IMR-90 (cell line): ENCODE results near the gene MYNN. TPM values are rescaled to one million over a fixed set of nuclear protein-coding genes. Genes with fewer than 3 reads are reported as not detected.

ENCODE experiments used
- ATAC-seq: fragments of 200-7000 bp; cut with Tn5 transposase; 2 replicates; pipeline ENCODE4 v1.9.1; 2020; ENCODE audit warnings: low read depth, mild to moderate bottlenecking, moderate library complexity
- BruUV-seq: library from RNA; stranded (reverse); fragments of 400-500 nt; replicated peaks from 2 replicates; lab custom pipeline; 2021; lab: Mats Ljungman, UMichigan
- CTCF ChIA-PET: fragments of 300-600 bp; formaldehyde crosslinking; extraction: SDS; loops from one replicate; lab custom pipeline; 2021; ENCODE audit warnings: antibody characterized with exemption; lab: Yijun Ruan, JAX
- POLR2A ChIA-PET: fragments of 300-600 bp; sonication (Branson Sonifier 250); formaldehyde crosslinking; loops from one replicate; lab custom pipeline; 2022; ENCODE audit warnings: antibody characterized with exemption; ENCODE audit not compliant: unreplicated experiment; lab: Charles Lee
- DNase-seq: peaks from one replicate; pipeline ENCODE4 v3.0.0; 2013
- H2AFZ ChIP-seq: replicated peaks from 2 replicates; pipeline ENCODE3; 2013; ENCODE audit warnings: low read length, mild to moderate bottlenecking; ENCODE audit not compliant: poor library complexity
- H2AK5ac ChIP-seq: 2 replicates; pipeline ENCODE4 v1.6.1; 2013; ENCODE audit warnings: low read depth, low read length, inconsistent platforms
- H2AK9ac ChIP-seq: replicated peaks from 2 replicates; pipeline ENCODE3; 2013; ENCODE audit warnings: mild to moderate bottlenecking, low read depth, low read length, moderate library complexity; ENCODE audit not compliant: poor library complexity
- H2BK120ac ChIP-seq: 2 replicates; pipeline ENCODE4 v1.6.1; 2013; ENCODE audit warnings: low read depth, low read length, inconsistent platforms
- H2BK15ac ChIP-seq: 3 replicates; pipeline ENCODE4 v1.6.1; 2013; ENCODE audit warnings: low read depth, low read length, inconsistent platforms
- H2BK20ac ChIP-seq: 2 replicates; pipeline ENCODE4 v1.6.1; 2013; ENCODE audit warnings: low read depth, mild to moderate bottlenecking, inconsistent platforms, low read length, moderate library complexity
- H2BK5ac ChIP-seq: 2 replicates; pipeline ENCODE4 v1.6.1; 2013; ENCODE audit warnings: mild to moderate bottlenecking, low read depth, low read length, inconsistent platforms; ENCODE audit not compliant: poor library complexity, severe bottlenecking
- H3K14ac ChIP-seq: replicated peaks from 2 replicates; pipeline ENCODE4 v1.6.1; 2013; ENCODE audit warnings: low read depth, low read length, inconsistent platforms
- H3K18ac ChIP-seq: 2 replicates; pipeline ENCODE4 v1.6.1; 2013; ENCODE audit warnings: low read depth, low read length, control low read depth
- H3K23ac ChIP-seq: 2 replicates; pipeline ENCODE4 v1.6.1; 2013; ENCODE audit warnings: low read depth, low read length, inconsistent platforms
- H3K27ac ChIP-seq: 2 replicates; pipeline ENCODE4 v1.5.1; 2013; ENCODE audit warnings: mild to moderate bottlenecking, control low read depth, low read length; ENCODE audit not compliant: insufficient read depth
- H3K27me3 ChIP-seq: 2 replicates; pipeline ENCODE4 v1.6.1; 2013; ENCODE audit warnings: low read length; ENCODE audit not compliant: control insufficient read depth, insufficient read depth
- H3K36me3 ChIP-seq: 2 replicates; pipeline ENCODE4 v1.6.1; 2013; ENCODE audit warnings: low read length, mixed read lengths; ENCODE audit not compliant: control insufficient read depth, insufficient read depth
- H3K4ac ChIP-seq: 2 replicates; pipeline ENCODE4 v1.6.1; 2013; ENCODE audit warnings: low read depth, low read length, inconsistent platforms
- H3K4me1 ChIP-seq: 2 replicates; pipeline ENCODE4 v1.6.1; 2013; ENCODE audit warnings: low read length, mixed read lengths; ENCODE audit not compliant: control insufficient read depth, insufficient read depth
- H3K4me2 ChIP-seq: 2 replicates; pipeline ENCODE4 v1.6.1; 2013; ENCODE audit warnings: low read depth, mild to moderate bottlenecking, control low read depth, low read length, moderate library complexity
- H3K4me3 ChIP-seq: 2 replicates; pipeline ENCODE4 v1.5.1; 2013; ENCODE audit warnings: low read depth, mild to moderate bottlenecking, control low read depth, low read length, moderate library complexity; ENCODE audit not compliant: insufficient read depth
- H3K56ac ChIP-seq: 2 replicates; pipeline ENCODE4 v1.6.1; 2013; ENCODE audit warnings: low read length, inconsistent platforms; ENCODE audit not compliant: insufficient read depth; ENCODE audit errors: extremely low read depth
- H3K79me1 ChIP-seq, 2 experiments: 2 replicates each; pipeline ENCODE4 v1.6.1; 2013; ENCODE audit warnings: low read length in 2 of 2, inconsistent platforms in 1 of 2, low read depth in 1 of 2
- H3K9ac ChIP-seq: 2 replicates; pipeline ENCODE4 v1.6.1; 2013; ENCODE audit warnings: low read depth, low read length, control low read depth
- H3K9me1 ChIP-seq: 2 replicates; pipeline ENCODE4 v1.6.1; 2013; ENCODE audit warnings: low read length, inconsistent platforms; ENCODE audit not compliant: insufficient read depth
- H3K9me3 ChIP-seq: 2 replicates; pipeline ENCODE4 v1.6.1; 2013; ENCODE audit warnings: low read length; ENCODE audit not compliant: control insufficient read depth, insufficient read depth
- H4K20me1 ChIP-seq: 2 replicates; pipeline ENCODE4 v1.6.1; 2013; ENCODE audit warnings: low read length, inconsistent platforms; ENCODE audit not compliant: insufficient read depth
- H4K5ac ChIP-seq: 2 replicates; pipeline ENCODE4 v1.6.1; 2013; ENCODE audit warnings: mild to moderate bottlenecking, low read depth, low read length, control low read depth
- H4K8ac ChIP-seq, 2 experiments: 2 replicates each; pipeline ENCODE4 v1.6.1; 2013; ENCODE audit warnings: low read depth in 2 of 2, low read length in 2 of 2, control low read depth in 1 of 2, inconsistent platforms in 1 of 2
- H4K91ac ChIP-seq: 2 replicates; pipeline ENCODE4 v1.6.1; 2013; ENCODE audit warnings: low read depth, low read length, inconsistent platforms; ENCODE audit not compliant: insufficient read depth
- BHLHE40 ChIP-seq: fragments of 150-350 bp; IDR thresholded peaks from 2 replicates; pipeline ENCODE4 v1.6.1; 2016; ENCODE audit warnings: mild to moderate bottlenecking, low read depth, low read length
- CEBPB ChIP-seq: IDR thresholded peaks from 2 replicates; pipeline ENCODE4 v1.6.1; 2012; ENCODE audit warnings: low read depth, low read length, improper control_type of control experiment
- CHD1 ChIP-seq: IDR thresholded peaks from 2 replicates; pipeline ENCODE4 v1.6.1; 2012; ENCODE audit warnings: low read depth, low read length, improper control_type of control experiment
- ELK1 ChIP-seq: fragments of 150-350 bp; IDR thresholded peaks from 2 replicates; pipeline ENCODE4 v1.6.1; 2016; ENCODE audit warnings: low read depth, mild to moderate bottlenecking, low read length, moderate library complexity, borderline replicate concordance
- FOS ChIP-seq: fragments of 150-350 bp; IDR thresholded peaks from 2 replicates; pipeline ENCODE4 v1.6.1; 2016; ENCODE audit warnings: low read depth, low read length
- MAFK ChIP-seq: IDR thresholded peaks from 2 replicates; pipeline ENCODE4 v1.6.1; 2012; ENCODE audit warnings: low read depth, low read length, improper control_type of control experiment
- MAZ ChIP-seq: IDR thresholded peaks from 2 replicates; pipeline ENCODE4 v1.6.1; 2012; ENCODE audit warnings: low read depth, mild to moderate bottlenecking, low read length, improper control_type of control experiment, moderate library complexity, borderline replicate concordance
- MXI1 ChIP-seq: IDR thresholded peaks from 2 replicates; pipeline ENCODE4 v1.6.1; 2012; ENCODE audit warnings: low read depth, mild to moderate bottlenecking, low read length, moderate library complexity, borderline replicate concordance
- NFE2L2 ChIP-seq: fragments of 150-350 bp; IDR thresholded peaks from 2 replicates; pipeline ENCODE4 v1.6.1; 2016; ENCODE audit warnings: low read depth, mild to moderate bottlenecking, low read length
- POLR2A ChIP-seq: IDR thresholded peaks from 2 replicates; pipeline ENCODE4 v1.6.1; 2012; ENCODE audit warnings: mild to moderate bottlenecking, low read depth, low read length
- RAD21 ChIP-seq: IDR thresholded peaks from 2 replicates; pipeline ENCODE4 v1.6.1; 2012; ENCODE audit warnings: low read length, improper control_type of control experiment
- RCOR1 ChIP-seq: IDR thresholded peaks from 2 replicates; pipeline ENCODE4 v1.6.1; 2012; ENCODE audit warnings: mild to moderate bottlenecking, low read length, improper control_type of control experiment; ENCODE audit not compliant: insufficient replicate concordance
- RFX5 ChIP-seq: IDR thresholded peaks from 2 replicates; pipeline ENCODE4 v1.8.0; 2012; ENCODE audit warnings: low read depth, mild to moderate bottlenecking, low read length, moderate library complexity
- SMC3 ChIP-seq: fragments of 150-350 bp; IDR thresholded peaks from 2 replicates; pipeline ENCODE4 v1.6.1; 2016; ENCODE audit warnings: low read depth, mild to moderate bottlenecking, antibody characterized with exemption, low read length, moderate library complexity
- USF2 ChIP-seq: fragments of 150-350 bp; IDR thresholded peaks from 2 replicates; pipeline ENCODE4 v1.6.1; 2017; ENCODE audit warnings: mild to moderate bottlenecking, antibody characterized with exemption, low read length, low read depth
- WGBS, 2 experiments: methylation state at CpG; one replicate each; pipeline versions ENCODE4 v1.1.5 to v1.1.7; 2013; ENCODE audit warnings: missing lambda C conversion rate in 2 of 2; ENCODE audit not compliant: insufficient read length in 1 of 2; ENCODE audit errors: extremely low coverage in 2 of 2; 5-methylcytosine and 5-hydroxymethylcytosine counted together
- dilution Hi-C: fragments of 300-500 bp; cut with HindIII; formaldehyde crosslinking; loops from one replicate; pipeline ENCODE4 v1.14.3; 2018; ENCODE audit warnings: low sequenced_read_pairs; ENCODE audit not compliant: unreplicated experiment
- in situ Hi-C: fragments of 300-500 bp; cut with MboI; formaldehyde crosslinking; loops from 3 replicates; pipeline ENCODE4 v1.14.3; 2019; ENCODE audit warnings: low sequenced_read_pairs, inconsistent platforms, mixed read lengths
- intact Hi-C: fragments of 100-400 bp; cut with micrococcal nuclease; formaldehyde crosslinking; loops from 2 replicates; pipeline ENCODE4 v1.10.0; 2022
- polyA plus RNA-seq, 3 experiments: library from polyadenylated mRNA; depleted of rRNA; stranded (reverse); fragments of >200 nt; gene quantifications; 2 replicates each; pipeline ENCODE4 v1.2.3, GENCODE V29; 2012; ENCODE audit warnings: low replicate concordance in 1 of 3
- total RNA-seq: library from RNA; depleted of rRNA; stranded (reverse); fragments of >200 nt; gene quantifications from 2 replicates; pipeline ENCODE4 v1.2.3, GENCODE V29; 2012

Gene MYNN
- total and polyA plus RNA-seq, 2 of the 4 experiments (the other 2 are of a cell fraction): 11.8 to 26.9 TPM

- Histone ChIP-seq H3K27ac (no peak overlapping the region), H3K79me1 (no peaks in the 10 kb centered on the region), H2BK5ac (no peak overlapping the region), H2BK20ac (no peak overlapping the region), H3K18ac (no peak overlapping the region), H3K9me3 (no peaks in the 10 kb centered on the region), H3K36me3 (no peaks in the 10 kb centered on the region), H2AK9ac (no peak overlapping the region), H3K4me3 (no peak overlapping the region), H3K4me1 (no peaks in the 10 kb centered on the region), H4K91ac (no peak overlapping the region), H3K27me3 (no peaks in the 10 kb centered on the region), H2BK120ac (no peak overlapping the region), H3K9ac (no peak overlapping the region), H3K56ac (no peak overlapping the region), H3K14ac (no peak overlapping the region), H4K5ac (no peak overlapping the region), H3K23ac (no peak overlapping the region), H2AFZ (no peak overlapping the region), H3K4me2 (no peak overlapping the region), H3K9me1 (no peaks in the 10 kb centered on the region), H2AK5ac (no peak overlapping the region), H4K8ac (no peak overlapping the region), H2BK15ac (no peak overlapping the region), H3K4ac (no peak overlapping the region), H4K20me1 (no peaks in the 10 kb centered on the region)
- POLR2A ChIA-PET: no interaction called here
- BruUV-seq: no TSS peak
- no peak for DNase-seq
- intact Hi-C loops: no loop called here
- in situ Hi-C loops: no loop called here
- CTCF ChIA-PET: no interaction called here
- WGBS, 2 experiments: no CpG with 5 or more reads among the region's 3 CpGs
- ATAC-seq: no peak; the same call in 1 of the 2 replicates
- TF ChIP-seq FOS (no peak), CHD1 (no peak), SMC3 (no peak), BHLHE40 (no peak), RCOR1 (no peak), RAD21 (no peak), ELK1 (no peak), CEBPB (no peak), NFE2L2 (no peak), MAFK (no peak), MAZ (no peak), RFX5 (no peak), USF2 (no peak), MXI1 (no peak), POLR2A (no peak)
- dilution Hi-C loops: no loop called here
Observed at GRCh38 chr3:169825316-169825715, 52.1 kb downstream of the MYNN start.
